Liver (tissue), 9 donors: ENCODE measurements around the gene LMBR1L. TPM values are rescaled to one million over a fixed set of nuclear protein-coding genes. Genes with fewer than 3 reads are reported as not detected.

ENCODE experiments used
- DNase-seq: peaks from one replicate; pipeline ENCODE4 v3.0.0-alpha.2; 2017; ENCODE audit warnings: low spot score
- H3K27ac ChIP-seq, 2 donors: one replicate each; pipeline ENCODE4 v1.7.0; 2013; ENCODE audit warnings: inconsistent platforms in 2 of 2, low read length in 2 of 2, control low read depth in 1 of 2, low read depth in 1 of 2, mild to moderate bottlenecking in 1 of 2
- H3K27me3 ChIP-seq, 4 donors: one replicate each; pipeline versions ENCODE4 v1.6.1 to v1.7.0; 2013; ENCODE audit warnings: low read length in 3 of 4, inconsistent platforms in 1 of 4, mild to moderate bottlenecking in 1 of 4, moderate library complexity in 1 of 4; ENCODE audit not compliant: control insufficient read depth in 4 of 4, insufficient read depth in 4 of 4
- H3K36me3 ChIP-seq, 4 donors: one replicate each; pipeline versions ENCODE4 v1.6.1 to v1.7.0; 2013; ENCODE audit warnings: low read length in 3 of 4, mild to moderate bottlenecking in 3 of 4, low read depth in 1 of 4, moderate library complexity in 1 of 4; ENCODE audit not compliant: control insufficient read depth in 4 of 4, insufficient read depth in 3 of 4
- H3K4me1 ChIP-seq, 4 donors: one replicate each; pipeline versions ENCODE4 v1.6.1 to v1.7.0; 2013; ENCODE audit warnings: low read length in 3 of 4, mild to moderate bottlenecking in 3 of 4, moderate library complexity in 1 of 4; ENCODE audit not compliant: control insufficient read depth in 4 of 4, insufficient read depth in 4 of 4
- H3K4me3 ChIP-seq, 3 donors: one replicate each; pipeline versions ENCODE4 v1.6.1 to v1.7.0; 2013; ENCODE audit warnings: low read length in 3 of 3, control low read depth in 1 of 3, low read depth in 1 of 3, mild to moderate bottlenecking in 1 of 3
- H3K9ac ChIP-seq, 2 donors: one replicate each; pipeline ENCODE4 v1.7.0; 2013; ENCODE audit warnings: low read length in 2 of 2, mild to moderate bottlenecking in 2 of 2, moderate library complexity in 2 of 2, control low read depth in 1 of 2, low read depth in 1 of 2
- H3K9me3 ChIP-seq, 4 donors: one replicate each; pipeline versions ENCODE4 v1.6.1 to v1.7.0; 2013; ENCODE audit warnings: low read length in 3 of 4; ENCODE audit not compliant: control insufficient read depth in 4 of 4
- ATF3 ChIP-seq: IDR thresholded peaks from 2 replicates; pipeline ENCODE4 v1.6.1; 2016; ENCODE audit warnings: antibody characterized with exemption
- FOXA1 ChIP-seq: IDR thresholded peaks from 2 replicates; pipeline ENCODE4 v1.6.1; 2016; ENCODE audit warnings: antibody characterized with exemption
- FOXA2 ChIP-seq: IDR thresholded peaks from 2 replicates; pipeline ENCODE4 v1.6.1; 2016; ENCODE audit warnings: antibody characterized with exemption
- GABPA ChIP-seq, 2 donors: IDR thresholded peaks in 1 of 2; conservative IDR thresholded peaks in 1 of 2; 2 replicates each; pipeline ENCODE4 v1.6.1; 2016; ENCODE audit warnings: antibody characterized with exemption in 2 of 2, mild to moderate bottlenecking in 1 of 2, moderate library complexity in 1 of 2
- HNF4G ChIP-seq: IDR thresholded peaks from 2 replicates; pipeline ENCODE4 v1.6.1; 2016; ENCODE audit warnings: antibody characterized with exemption
- MAX ChIP-seq: IDR thresholded peaks from 2 replicates; pipeline ENCODE4 v1.6.1; 2016; ENCODE audit warnings: antibody characterized with exemption
- NR2F2 ChIP-seq: IDR thresholded peaks from 2 replicates; pipeline ENCODE4 v1.6.1; 2016; ENCODE audit warnings: antibody characterized with exemption
- RAD21 ChIP-seq, 2 donors: IDR thresholded peaks; 2 replicates each; pipeline ENCODE4 v1.6.1; 2016; ENCODE audit warnings: antibody characterized with exemption in 2 of 2, mild to moderate bottlenecking in 2 of 2
- RXRA ChIP-seq, 2 donors: IDR thresholded peaks; 2 replicates each; pipeline ENCODE4 v1.6.1; 2017 to 2018; ENCODE audit warnings: antibody characterized with exemption in 2 of 2, mild to moderate bottlenecking in 1 of 2
- SP1 ChIP-seq: IDR thresholded peaks from 2 replicates; pipeline ENCODE4 v1.6.1; 2018; ENCODE audit warnings: antibody characterized with exemption, mild to moderate bottlenecking
- TAF1 ChIP-seq: conservative IDR thresholded peaks from 2 replicates; pipeline ENCODE4 v1.6.1; 2016; ENCODE audit warnings: antibody characterized with exemption, mild to moderate bottlenecking
- YY1 ChIP-seq: IDR thresholded peaks from 2 replicates; pipeline ENCODE4 v1.6.1; 2016; ENCODE audit warnings: antibody characterized with exemption, mild to moderate bottlenecking
- ZBTB33 ChIP-seq: IDR thresholded peaks from 2 replicates; pipeline ENCODE4 v1.6.1; 2016; ENCODE audit warnings: antibody characterized with exemption
- WGBS: extraction: QIAGEN DNeasy Blood & Tissue Kit; methylation state at CpG from one replicate; pipeline ENCODE4 v1.1.7; 2013; 5-methylcytosine and 5-hydroxymethylcytosine counted together
- polyA plus RNA-seq, 2 donors: library from polyadenylated mRNA; stranded (reverse) in 1 of 2; unstranded in 1 of 2; fragments of 200-250 nt in 1 of 2; fragments of >200 nt in 1 of 2; fragmentation: Nextera tagmentation in 1 of 2; extraction: Ambion mirVana in 1 of 2; gene quantifications; one replicate each; pipeline versions ENCODE4 v1.2.1 to v1.2.3, GENCODE V29; 2013 to 2015
- total RNA-seq, 2 donors: library from RNA; depleted of rRNA; stranded (reverse); fragments of >200 nt; gene quantifications; one replicate each; pipeline ENCODE4 v1.2.3, GENCODE V29; 2014
- TF ChIP-seq, protein P1 (sequence below): fragments of 150-350 bp; IDR thresholded peaks from 2 replicates; pipeline ENCODE4 v1.5.1; 2017; ENCODE audit warnings: improper control_type of control experiment, low read depth, low read length; ENCODE audit not compliant: missing input control
- donor health status: healthy.
- donor health status: healthy.
- donor health status: healthy.
- donor health status: healthy.
- donor health status: healthy.

Gene LMBR1L
- total and polyA plus RNA-seq, 4 donors = 9.3 to 23.7 (median 11.8) TPM

GRCh38 chr12:49051373-49051764, 59.3 kb downstream of the LMBR1L start:
- DNase-seq = no peak
- Histone ChIP-seq H3K27ac (no peak overlapping the region), H3K9me3 (no peaks in the 10 kb centered on the region), H3K27me3 (no peaks in the 10 kb centered on the region), H3K36me3 (peaks cover 41 to 79% (median 54%) of the 10 kb centered on the region in 4 donors), H3K4me1 (peaks cover 5 to 19% (median 14%) of the 10 kb centered on the region in 4 donors), H3K4me3 (no peak overlapping the region), H3K9ac (no peak overlapping the region)
- TF ChIP-seq, protein P1, sequence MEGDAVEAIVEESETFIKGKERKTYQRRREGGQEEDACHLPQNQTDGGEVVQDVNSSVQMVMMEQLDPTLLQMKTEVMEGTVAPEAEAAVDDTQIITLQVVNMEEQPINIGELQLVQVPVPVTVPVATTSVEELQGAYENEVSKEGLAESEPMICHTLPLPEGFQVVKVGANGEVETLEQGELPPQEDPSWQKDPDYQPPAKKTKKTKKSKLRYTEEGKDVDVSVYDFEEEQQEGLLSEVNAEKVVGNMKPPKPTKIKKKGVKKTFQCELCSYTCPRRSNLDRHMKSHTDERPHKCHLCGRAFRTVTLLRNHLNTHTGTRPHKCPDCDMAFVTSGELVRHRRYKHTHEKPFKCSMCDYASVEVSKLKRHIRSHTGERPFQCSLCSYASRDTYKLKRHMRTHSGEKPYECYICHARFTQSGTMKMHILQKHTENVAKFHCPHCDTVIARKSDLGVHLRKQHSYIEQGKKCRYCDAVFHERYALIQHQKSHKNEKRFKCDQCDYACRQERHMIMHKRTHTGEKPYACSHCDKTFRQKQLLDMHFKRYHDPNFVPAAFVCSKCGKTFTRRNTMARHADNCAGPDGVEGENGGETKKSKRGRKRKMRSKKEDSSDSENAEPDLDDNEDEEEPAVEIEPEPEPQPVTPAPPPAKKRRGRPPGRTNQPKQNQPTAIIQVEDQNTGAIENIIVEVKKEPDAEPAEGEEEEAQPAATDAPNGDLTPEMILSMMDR = no peak
- no peak for TF ChIP-seq ZBTB33
- no peak for TF ChIP-seq HNF4G
- no peak for TF ChIP-seq TAF1
- TF ChIP-seq RAD21 (IDR thresholded peaks at IDR 0.05) = no peak
- WGBS = 94% methylated on average over 18 of the region's 18 CpGs

DNA sequence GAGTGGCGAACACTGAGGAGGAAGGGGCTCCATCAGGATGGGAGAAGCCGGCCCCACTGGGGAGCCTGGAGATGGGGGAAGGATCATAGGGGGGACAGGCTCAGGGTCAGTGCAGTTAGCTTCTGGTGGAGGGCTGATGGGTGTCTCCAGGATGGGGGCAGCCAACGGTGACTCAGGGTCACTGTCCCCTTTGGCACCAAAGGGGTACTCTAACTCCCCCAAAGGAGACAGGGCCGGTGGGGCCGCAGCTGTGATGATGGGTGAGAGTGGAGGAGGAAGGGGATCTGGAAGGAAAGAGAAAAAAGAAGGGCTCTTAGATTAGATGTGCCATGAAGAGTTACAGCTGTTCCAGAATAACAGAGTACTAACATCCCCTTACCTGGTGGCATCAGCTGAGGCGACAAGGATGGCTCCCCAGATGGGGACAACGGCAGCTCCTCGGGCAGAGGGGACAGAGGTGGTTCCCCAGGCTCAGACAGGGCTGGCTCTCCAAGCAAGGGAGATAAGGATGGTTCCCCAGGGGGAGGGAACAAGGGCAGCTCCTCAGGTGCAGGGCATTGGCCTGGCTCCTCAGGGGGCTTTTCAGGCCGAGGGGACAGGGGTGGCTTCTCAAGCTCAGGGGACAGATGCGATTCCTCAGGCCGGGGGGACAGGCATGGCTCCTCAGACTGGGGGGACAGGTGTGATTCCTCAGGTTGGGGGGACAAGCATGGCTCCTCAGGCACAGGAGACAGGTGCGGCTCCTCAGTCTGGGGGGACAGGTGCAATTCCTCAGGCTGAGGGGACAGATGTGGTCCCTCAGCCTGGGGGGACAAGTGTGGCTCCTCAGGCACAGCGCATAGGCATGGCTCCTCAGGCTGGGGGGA, 59.9 kb downstream of the LMBR1L start:
- TF ChIP-seq SP1 = no peak
- no peak for TF ChIP-seq FOXA1
- no peak for TF ChIP-seq MAX
- TF ChIP-seq RXRA (IDR thresholded peaks at IDR 0.05) = no peak
- WGBS = 94% methylated on average over 13 of the region's 13 CpGs
- H3K27me3 ChIP-seq = no peaks in the 10 kb centered on the region
- peaks cover 4 to 12% (median 7%) of the 10 kb centered on the region in 4 donors for H3K4me1 ChIP-seq
- no peak overlapping the region for H3K9ac ChIP-seq
- peaks cover 43 to 85% (median 61%) of the 10 kb centered on the region in 4 donors for H3K36me3 ChIP-seq
- no peak overlapping the region for H3K27ac ChIP-seq
- H3K9me3 ChIP-seq = no peaks in the 10 kb centered on the region
- DNase-seq = no peak
- H3K4me3 ChIP-seq = no peak overlapping the region

DNA sequence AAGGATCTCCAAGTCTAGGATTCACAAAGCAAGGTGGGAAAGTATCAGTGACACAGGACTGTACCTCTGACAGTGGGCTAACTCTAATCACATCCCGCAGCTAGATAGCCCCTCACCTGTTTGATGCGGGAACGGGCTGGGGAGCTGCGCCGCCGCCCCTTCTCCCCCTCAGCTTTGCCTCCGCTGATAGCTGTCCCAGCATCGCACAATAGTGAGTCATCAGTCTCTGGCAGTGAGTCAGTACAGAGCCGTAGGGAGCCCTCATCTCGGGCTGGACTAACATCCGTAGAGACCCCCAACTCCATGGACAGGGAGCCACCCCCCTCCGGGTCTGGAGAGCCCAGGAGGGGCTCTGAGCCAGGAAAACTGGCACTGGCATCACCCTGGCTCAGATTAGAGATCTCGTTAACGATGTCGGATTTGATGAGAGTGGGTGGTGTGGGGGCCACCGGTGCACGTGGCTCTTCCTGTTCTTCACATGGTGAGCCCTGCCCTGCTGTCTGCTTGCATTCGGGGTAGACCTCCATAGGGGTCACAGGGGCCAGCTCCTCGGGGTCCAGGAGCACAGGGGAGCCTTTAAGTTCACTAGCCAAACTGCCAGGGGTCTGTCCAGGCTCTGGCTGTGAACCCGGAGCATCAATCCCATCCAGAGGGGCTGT, 61.0 kb downstream of the LMBR1L start:
- peaks cover 0 to 2% (median 0%) of the 10 kb centered on the region in 4 donors for H3K4me1 ChIP-seq
- H3K4me3 ChIP-seq = no peak overlapping the region
- H3K27me3 ChIP-seq = no peaks in the 10 kb centered on the region
- TF ChIP-seq HNF4G = no peak
- TF ChIP-seq RXRA (IDR thresholded peaks at IDR 0.05) = no peak
- no peak for TF ChIP-seq NR2F2
- TF ChIP-seq SP1 = no peak
- no peak for TF ChIP-seq GABPA (IDR thresholded peaks at IDR 0.05 in 1 of 2, conservative IDR thresholded peaks at IDR 0.05 in 1 of 2)
- TF ChIP-seq YY1 = no peak
- no peak for TF ChIP-seq ATF3
- TF ChIP-seq FOXA2 = no peak
- no peaks in the 10 kb centered on the region for H3K9me3 ChIP-seq
- 91% methylated on average over 20 of the region's 20 CpGs for WGBS
- H3K27ac ChIP-seq = no peak overlapping the region
- no peak for DNase-seq
- H3K9ac ChIP-seq = no peak overlapping the region
- H3K36me3 ChIP-seq = peaks cover 46 to 94% (median 67%) of the 10 kb centered on the region in 4 donors
